ENCODE data around the gene PCK2.

Gene PCK2

GRCh38 chr14:24072436-24072835, 21.7 kb upstream of the PCK2 start:
- no peak overlapping the region for H3K4me3 ChIP-seq (ENCODE audit: low read length)
- TF ChIP-seq CTCF (IDR thresholded peaks at IDR 0.05; ENCODE audit: insufficient read depth, low read depth, low read length, missing control alignments): no peak
- no peak for DNase-seq (ENCODE audit: low read depth)

- DNase-seq (ENCODE audit: low read depth): no peak
- no peak for TF ChIP-seq CTCF (IDR thresholded peaks at IDR 0.05; ENCODE audit: insufficient read depth, low read depth, low read length, missing control alignments)
- H3K4me3 ChIP-seq (ENCODE audit: low read length): no peak overlapping the region
These were observed 20.9 kb upstream of the PCK2 start for GRCh38 chr14:24072881-24073877.

GRCh38 chr14:24074625-24075484, 19.3 kb upstream of the PCK2 start:
- no peak for DNase-seq (ENCODE audit: low read depth)
- no peak for TF ChIP-seq CTCF (IDR thresholded peaks at IDR 0.05; ENCODE audit: insufficient read depth, low read depth, low read length, missing control alignments)
- no peak overlapping the region for H3K4me3 ChIP-seq (ENCODE audit: low read length)

GRCh38 chr14:24075485-24076301, 18.4 kb upstream of the PCK2 start:
- TF ChIP-seq CTCF (IDR thresholded peaks at IDR 0.05; ENCODE audit: insufficient read depth, low read depth, low read length, missing control alignments): no peak
- H3K4me3 ChIP-seq (ENCODE audit: low read length): no peak overlapping the region
- no peak for DNase-seq (ENCODE audit: low read depth)

- DNase-seq (ENCODE audit: low read depth): no peak
- H3K4me3 ChIP-seq (ENCODE audit: low read length): no peak overlapping the region
- TF ChIP-seq CTCF (IDR thresholded peaks at IDR 0.05; ENCODE audit: insufficient read depth, low read depth, low read length, missing control alignments): no peak
These were observed 17.9 kb upstream of the PCK2 start for GRCh38 chr14:24076302-24076601.

- no peak for DNase-seq (ENCODE audit: low read depth)
- no peak for TF ChIP-seq CTCF (IDR thresholded peaks at IDR 0.05; ENCODE audit: insufficient read depth, low read depth, low read length, missing control alignments)
- H3K4me3 ChIP-seq (ENCODE audit: low read length): no peak overlapping the region
These were observed 17.0 kb upstream of the PCK2 start for GRCh38 chr14:24077086-24077485.

Measured in epithelial cell of esophagus (primary cell).